ENCODE results near the gene TPD52L3.

The TPD52L3 gene

GRCh38 chr9:6328103-6328502 is at the start of gene TPD52L3:
Gene TPD52L3 (plus strand): TSS chr9:6328375. CDS start chr9:6328596, 221 bp downstream.
- DNase-seq (ENCODE audit: low read depth) = no peak

- no peak for DNase-seq (ENCODE audit: low read depth)
Observed at GRCh38 chr9:6301858-6302257, 26.3 kb upstream of the TPD52L3 start.

GRCh38 chr9:6302417-6302816 is 25.8 kb upstream of the TPD52L3 start:
- no peak for DNase-seq (ENCODE audit: low read depth)

GRCh38 chr9:6304232-6304631 is 23.9 kb upstream of the TPD52L3 start:
- DNase-seq (ENCODE audit: low read depth) = no peak

- no peak for DNase-seq (ENCODE audit: low read depth)
Observed at GRCh38 chr9:6305954-6306563, 22.1 kb upstream of the TPD52L3 start.

- no peak for DNase-seq (ENCODE audit: low read depth)
Observed at GRCh38 chr9:6307551-6308096, 20.6 kb upstream of the TPD52L3 start.

GRCh38 chr9:6330958-6331634 is 2.9 kb downstream of the TPD52L3 start:
- DNase-seq (ENCODE audit: low read depth) = no peak

- DNase-seq (ENCODE audit: low read depth) = no peak
Observed at GRCh38 chr9:6334305-6334704, 6.1 kb downstream of the TPD52L3 start.

GRCh38 chr9:6348766-6349165 is 20.6 kb downstream of the TPD52L3 start:
- no peak for DNase-seq (ENCODE audit: low read depth)

- no peak for DNase-seq (ENCODE audit: low read depth)
Observed at GRCh38 chr9:6351737-6352136, 23.6 kb downstream of the TPD52L3 start.

GRCh38 chr9:6354072-6354686 is 26.0 kb downstream of the TPD52L3 start:
- DNase-seq (ENCODE audit: low read depth) = peak; percentile 0

GRCh38 chr9:6355728-6356127 is 27.6 kb downstream of the TPD52L3 start:
- no peak for DNase-seq (ENCODE audit: low read depth)

- DNase-seq (ENCODE audit: low read depth) = no peak
Observed at GRCh38 chr9:6356441-6356840, 28.3 kb downstream of the TPD52L3 start.

- DNase-seq (ENCODE audit: low read depth) = no peak
Observed at GRCh38 chr9:6356904-6357303, 28.7 kb downstream of the TPD52L3 start.

GRCh38 chr9:6367128-6367890 is 39.1 kb downstream of the TPD52L3 start:
- DNase-seq (ENCODE audit: low read depth) = no peak

- no peak for DNase-seq (ENCODE audit: low read depth)
Observed at GRCh38 chr9:6368831-6369230, 40.7 kb downstream of the TPD52L3 start.

Data from activated T-helper 1 cell treated with Interleukin-2 at 50 U/mL for 16 hours (primary cell).